Cerebellar cortex (tissue), 1 donor: ENCODE data around the gene EYA3.
A peak's percentile ranks its signal among the peaks of the same experiment; 100 is the strongest.
"Not testable (repeated sequence)": the region's sequence is repeated elsewhere in the genome, so short reads cannot be mapped to it uniquely, and the experiment has no call there.

Source experiments
- DNase-seq: peaks from one replicate; pipeline ENCODE4 v3.0.0-alpha.2; 2015; ENCODE audit warnings: low spot score

The EYA3 gene

GRCh38 chr1:28028873-28029654 lies 59.3 kb downstream of the EYA3 start:
- no peak for DNase-seq

GRCh38 chr1:28027660-28028059 lies 60.8 kb downstream of the EYA3 start:
- no peak for DNase-seq

- no peak for DNase-seq
These were observed 61.2 kb downstream of the EYA3 start for GRCh38 chr1:28027238-28027637.

- DNase-seq = no peak
These were observed 62.1 kb downstream of the EYA3 start for GRCh38 chr1:28026329-28026728.

DNA sequence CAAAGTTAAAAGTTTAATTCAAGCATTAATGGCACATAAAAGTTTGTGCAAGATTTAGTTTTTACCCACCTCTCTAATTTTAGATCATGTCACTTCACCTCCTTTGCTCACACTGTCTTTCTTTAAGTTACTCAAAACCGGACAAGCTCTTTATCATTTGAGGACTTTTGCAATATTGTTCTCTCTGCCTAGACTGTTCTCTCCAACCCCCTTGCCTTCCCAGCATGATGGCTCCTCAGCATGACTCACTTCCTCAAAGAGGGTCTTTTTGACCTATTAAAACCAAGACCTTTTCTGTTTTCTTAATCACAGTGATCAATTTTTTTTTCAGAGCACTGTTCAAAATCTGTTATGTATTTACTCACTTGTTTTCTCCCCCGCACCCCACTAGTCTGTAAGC lies 67.3 kb downstream of the EYA3 start:
- DNase-seq = no peak

- no peak for DNase-seq
These were observed 77.4 kb downstream of the EYA3 start for GRCh38 chr1:28010969-28011368.

DNA sequence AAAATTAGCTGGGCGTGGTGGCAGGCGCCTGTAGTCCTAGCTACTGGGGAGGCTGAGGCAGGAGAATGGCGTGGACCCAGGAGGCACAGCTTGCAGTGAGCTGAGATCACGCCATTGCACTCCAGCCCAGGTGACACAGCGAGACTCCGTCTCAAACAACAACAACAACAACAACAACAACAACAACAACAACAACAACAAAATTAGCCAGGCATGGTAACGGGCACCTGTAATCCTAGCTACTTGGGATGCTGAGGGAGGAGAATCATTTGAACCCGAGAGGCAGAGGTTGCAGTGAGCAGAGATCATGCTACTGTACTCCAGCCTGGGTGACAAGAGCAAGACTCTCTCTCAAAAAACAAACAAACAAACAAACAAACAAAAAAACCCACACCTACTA lies 85.3 kb downstream of the EYA3 start:
- not testable (repeated sequence) for DNase-seq

GRCh38 chr1:28002600-28002999 lies 85.8 kb downstream of the EYA3 start:
- DNase-seq = no peak

- no peak for DNase-seq
These were observed 89.4 kb downstream of the EYA3 start for GRCh38 chr1:27999055-27999454.

DNA sequence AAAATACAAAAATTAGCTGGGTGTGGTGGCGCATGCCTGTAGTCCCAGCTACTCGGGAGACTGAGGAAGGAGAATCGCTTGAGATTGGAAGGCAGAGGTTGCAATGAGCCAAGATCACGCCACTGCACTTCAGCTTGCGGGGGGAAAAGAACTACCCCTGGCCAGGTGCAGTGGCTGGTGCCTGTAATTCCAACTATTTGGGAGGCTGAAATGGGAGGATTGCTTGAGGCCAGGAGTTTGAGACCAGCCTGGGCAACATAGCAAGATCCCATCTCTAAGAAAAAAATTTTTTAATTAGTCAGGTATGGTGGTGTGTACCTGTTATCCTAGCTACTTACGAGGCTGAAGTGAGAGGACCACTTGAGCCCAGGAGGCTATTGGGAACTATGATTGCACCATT lies 93.9 kb downstream of the EYA3 start:
- DNase-seq = not testable (repeated sequence)

GRCh38 chr1:27994060-27994459 lies 94.3 kb downstream of the EYA3 start:
- no peak for DNase-seq

DNA sequence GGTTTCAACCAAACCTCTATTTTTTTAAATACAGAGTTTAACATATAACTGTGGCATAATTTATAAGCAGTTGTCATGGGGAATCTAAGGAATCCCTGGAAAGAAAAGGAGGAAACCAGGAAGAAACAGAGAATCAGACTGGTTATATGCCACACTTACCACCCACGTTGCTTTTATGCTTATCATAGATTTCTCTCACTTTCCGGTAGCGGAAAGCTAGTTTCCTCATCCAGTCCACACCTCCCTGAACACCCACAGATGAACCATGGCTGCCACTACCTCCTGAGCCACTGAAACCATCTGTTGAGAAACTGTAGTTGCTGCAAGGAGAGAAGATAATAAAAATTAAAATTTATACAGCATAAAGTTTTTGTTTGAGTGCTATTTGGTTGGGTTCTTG lies 95.2 kb downstream of the EYA3 start:
- no peak for DNase-seq

GRCh38 chr1:27992276-27992675 lies 96.1 kb downstream of the EYA3 start:
- no peak for DNase-seq

DNA sequence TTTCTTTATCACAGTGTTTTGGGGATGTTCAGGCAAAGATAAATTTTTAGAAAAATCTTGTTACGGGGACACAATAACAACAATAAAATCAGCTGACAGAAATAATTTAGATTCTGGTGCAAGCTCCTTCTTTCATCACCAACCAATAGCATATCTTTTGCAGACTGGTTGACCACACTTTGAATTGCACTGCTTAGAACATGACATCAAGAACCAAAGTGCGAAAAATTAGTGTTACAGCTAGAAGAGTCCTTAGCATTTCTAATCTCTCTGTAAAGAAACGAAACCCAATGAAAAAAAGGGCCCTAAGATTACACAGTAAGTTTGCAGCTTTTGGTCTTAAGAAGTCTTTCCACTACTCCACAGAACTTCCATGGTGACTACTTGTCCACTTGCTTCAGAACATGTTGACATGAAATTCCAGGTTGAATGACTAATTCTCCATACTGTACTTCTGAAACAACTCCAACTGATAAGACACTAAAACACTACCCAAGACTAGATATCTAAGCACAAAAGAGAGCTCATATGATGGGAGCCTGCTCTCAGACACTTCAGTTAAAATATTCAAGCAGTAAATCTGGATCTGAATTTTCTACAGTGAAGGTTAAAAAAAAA lies 97.4 kb downstream of the EYA3 start:
- no peak for DNase-seq

GRCh38 chr1:27981145-27981544 lies 107.3 kb downstream of the EYA3 start:
- peak; percentile 36 for DNase-seq

- DNase-seq = no peak
These were observed 108.1 kb downstream of the EYA3 start for GRCh38 chr1:27980216-27980845.

GRCh38 chr1:27979859-27980201 lies 108.6 kb downstream of the EYA3 start:
- DNase-seq = no peak

DNA sequence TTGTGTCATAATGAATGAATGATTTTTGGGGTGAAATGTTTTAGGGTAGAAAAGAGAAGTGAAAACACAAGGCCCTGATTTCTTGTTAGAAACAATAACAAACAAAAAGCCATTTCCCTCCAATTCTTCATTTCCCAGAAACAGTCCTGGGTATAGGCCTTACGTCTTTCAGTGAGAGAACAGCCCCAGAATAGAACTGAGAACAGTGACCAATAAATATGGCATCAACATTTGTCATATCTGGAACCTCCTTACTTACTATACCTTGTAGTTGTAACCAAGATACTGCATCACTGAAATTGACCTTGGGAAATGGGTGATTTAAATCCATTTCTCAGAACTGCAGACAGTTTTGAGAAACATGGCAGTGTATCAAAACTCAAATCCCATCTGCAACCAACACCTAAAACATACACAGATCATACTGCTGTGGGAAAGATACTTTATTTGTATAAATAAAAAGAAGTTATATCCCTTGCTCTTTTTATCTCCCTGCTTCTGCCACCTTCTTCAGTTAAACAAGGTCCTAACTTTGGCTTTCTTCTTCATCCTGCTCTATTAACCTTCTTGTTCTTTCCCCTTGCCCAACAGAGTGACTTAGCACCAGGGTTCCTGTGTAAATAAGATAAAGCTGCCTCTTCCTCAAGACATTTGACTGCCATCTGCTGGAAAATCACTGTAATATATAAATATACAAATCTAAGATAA lies 109.1 kb downstream of the EYA3 start:
- peak; percentile 69 for DNase-seq

GRCh38 chr1:27974417-27974781 lies 114.0 kb downstream of the EYA3 start:
- no peak for DNase-seq

DNA sequence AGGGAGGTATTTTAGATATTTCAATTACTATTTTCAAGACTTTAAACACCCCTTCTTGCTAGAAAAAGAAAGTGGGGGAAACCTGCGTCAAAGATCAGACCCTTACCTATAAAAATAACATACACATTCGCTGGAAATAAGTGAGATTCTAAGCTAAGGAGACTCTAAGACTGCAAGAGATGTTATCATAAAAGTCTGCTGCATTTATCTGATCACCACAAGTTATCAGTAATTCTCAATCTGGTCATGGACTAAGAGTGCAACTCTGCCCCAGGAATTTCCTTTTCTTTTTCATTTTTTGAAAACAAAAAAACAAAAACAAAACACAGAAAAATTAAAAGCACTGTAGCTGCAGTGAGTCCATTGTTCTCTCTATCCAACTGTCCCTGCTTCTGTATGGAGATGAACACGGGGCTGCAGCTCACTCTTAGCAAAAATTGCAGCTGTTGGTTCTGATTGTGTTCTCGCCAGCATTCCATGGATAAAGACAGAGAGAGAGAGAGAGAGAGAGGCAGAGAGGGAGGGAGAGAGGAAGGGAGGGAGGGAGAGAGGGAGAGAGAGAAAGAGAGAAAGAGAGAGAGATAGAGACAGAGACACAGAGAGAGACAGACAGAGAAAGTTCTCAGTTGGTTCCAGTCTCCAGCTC lies 114.5 kb downstream of the EYA3 start:
- DNase-seq = no peak

DNA sequence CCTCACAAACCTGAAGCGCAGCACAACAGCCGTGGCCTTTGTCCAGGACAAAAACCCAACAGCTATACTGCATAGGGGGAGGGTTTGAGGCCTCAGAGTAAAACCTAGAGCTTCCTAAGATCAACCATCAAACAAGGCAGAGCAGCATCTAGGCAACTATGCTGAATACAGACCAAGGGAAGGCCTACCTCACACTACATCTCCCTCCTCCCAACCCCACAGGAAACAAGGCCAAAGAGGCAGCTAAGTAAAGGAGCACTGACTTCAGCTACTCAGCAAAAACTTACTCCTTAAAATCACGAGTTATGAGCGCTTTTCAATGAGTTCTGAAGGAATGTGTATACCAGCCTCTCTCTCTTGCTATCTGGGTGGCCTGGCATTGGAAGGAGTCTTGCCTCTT lies 116.3 kb downstream of the EYA3 start:
- DNase-seq = no peak

- peak; percentile 59 for DNase-seq
These were observed 116.7 kb downstream of the EYA3 start for GRCh38 chr1:27971674-27972073.
